HepG2 (cell line): ENCODE data around the gene EIF5B. TPM values are rescaled to one million over a fixed set of nuclear protein-coding genes. Genes with fewer than 3 reads are reported as not detected.
A peak's percentile ranks its signal among the peaks of the same experiment; 100 is the strongest.

Experiments
- ATRX ChIP-seq: sonication (generic); formaldehyde crosslinking; IDR thresholded peaks from 2 replicates; pipeline ENCODE4 v1.4.0; 2020; ENCODE audit warnings: missing genetic modification reagents, borderline replicate concordance
- CCAR2 ChIP-seq: fragments of 200-400 bp; formaldehyde crosslinking; optimal IDR thresholded peaks from 2 replicates; pipeline ENCODE3; 2018; ENCODE audit warnings: low read depth, mild to moderate bottlenecking, low read length, moderate library complexity
- CHCHD3 ChIP-seq: sonication (generic); formaldehyde crosslinking; IDR thresholded peaks from 2 replicates; pipeline ENCODE4 v1.8.0; 2022; ENCODE audit warnings: mild to moderate bottlenecking, missing genetic modification reagents, moderate library complexity
- MBD4 ChIP-seq: IDR thresholded peaks from 2 replicates; pipeline ENCODE4 v1.6.1; 2012; ENCODE audit warnings: low read length, inconsistent platforms, borderline replicate concordance
- NR2C2 ChIP-seq: sonication (generic); formaldehyde crosslinking; IDR thresholded peaks from 2 replicates; pipeline ENCODE4 v1.4.0; 2020; ENCODE audit warnings: missing genetic modification reagents, mild to moderate bottlenecking, moderate library complexity, borderline replicate concordance
- RFXANK ChIP-seq: IDR thresholded peaks from 2 replicates; pipeline ENCODE4 v1.6.1; 2016
- SNAI1 ChIP-seq: sonication (generic); formaldehyde crosslinking; IDR thresholded peaks from 2 replicates; pipeline ENCODE4 v1.5.0; 2020; ENCODE audit warnings: mild to moderate bottlenecking, missing genetic modification reagents, borderline replicate concordance
- SP140L ChIP-seq: sonication (generic); formaldehyde crosslinking; IDR thresholded peaks from 2 replicates; pipeline ENCODE4 v1.4.0; 2020; ENCODE audit warnings: missing genetic modification reagents, borderline replicate concordance
- TEAD2 ChIP-seq: sonication (generic); formaldehyde crosslinking; IDR thresholded peaks from 2 replicates; pipeline ENCODE4 v1.9.0; 2021; ENCODE audit warnings: missing genetic modification reagents
- YEATS4 ChIP-seq: sonication (generic); formaldehyde crosslinking; IDR thresholded peaks from 2 replicates; pipeline ENCODE4 v1.4.0; 2020; ENCODE audit warnings: missing genetic modification reagents, borderline replicate concordance
- ZBTB2 ChIP-seq: sonication (generic); formaldehyde crosslinking; IDR thresholded peaks from 2 replicates; pipeline ENCODE4 v1.8.0; 2022; ENCODE audit warnings: low read depth, missing genetic modification reagents
- ZFAT ChIP-seq: sonication (generic); formaldehyde crosslinking; conservative IDR thresholded peaks from 2 replicates; pipeline ENCODE4 v1.8.1; 2023; ENCODE audit warnings: missing genetic modification reagents, inconsistent platforms
- ZNF12 ChIP-seq: sonication (generic); formaldehyde crosslinking; IDR thresholded peaks from 2 replicates; pipeline ENCODE4 v1.5.0; 2020; ENCODE audit warnings: missing genetic modification reagents
- ZNF780A ChIP-seq: sonication (generic); formaldehyde crosslinking; IDR thresholded peaks from 2 replicates; pipeline ENCODE4 v1.8.0; 2022; ENCODE audit warnings: mild to moderate bottlenecking, missing genetic modification reagents, moderate library complexity
- ZNF800 ChIP-seq: sonication (generic); formaldehyde crosslinking; IDR thresholded peaks from 2 replicates; pipeline ENCODE4 v1.4.0; 2020; ENCODE audit warnings: missing genetic modification reagents
- polyA plus RNA-seq, 8 experiments: library from polyadenylated mRNA; depleted of rRNA in 3 of 8; stranded (reverse) in 7 of 8; unstranded in 1 of 8; fragments of >200 nt; fragmentation: Illumina TruSeq in 4 of 8; extraction: Trizol in 4 of 8; gene quantifications; 2 replicates each; pipeline versions ENCODE4 v1.2.1 to v1.2.3, GENCODE V29; 2011 to 2016; ENCODE audit warnings: low read depth in 4 of 8, missing spikeins in 1 of 8, mixed read lengths in 1 of 8; ENCODE audit not compliant: insufficient read depth in 1 of 8
- total RNA-seq, 5 experiments: library from RNA; depleted of rRNA; stranded (reverse); fragments of >200 nt; fragmentation: Illumina TruSeq; extraction: Trizol; gene quantifications; 2 replicates each; pipeline ENCODE4 v1.2.3, GENCODE V29; 2016; ENCODE audit warnings: low read depth in 1 of 5
- TF ChIP-seq, protein P1 (sequence below): sonication (generic); formaldehyde crosslinking; IDR thresholded peaks from 2 replicates; pipeline ENCODE4 v1.8.0; 2022; ENCODE audit warnings: mild to moderate bottlenecking, missing genetic modification reagents, moderate library complexity
- TF ChIP-seq, protein P2 (sequence below): sonication (generic); formaldehyde crosslinking; IDR thresholded peaks from 2 replicates; pipeline ENCODE4 v1.5.0; 2020; ENCODE audit warnings: missing genetic modification reagents, mild to moderate bottlenecking, borderline replicate concordance
- TF ChIP-seq, protein P3 (sequence below): sonication (generic); formaldehyde crosslinking; IDR thresholded peaks from 2 replicates; pipeline ENCODE4 v1.8.0; 2022; ENCODE audit warnings: mild to moderate bottlenecking, missing genetic modification reagents, borderline replicate concordance
- TF ChIP-seq, protein P4 (sequence below): sonication (generic); formaldehyde crosslinking; IDR thresholded peaks from 2 replicates; pipeline ENCODE4 v1.8.0; 2022; ENCODE audit warnings: missing genetic modification reagents, mild to moderate bottlenecking, moderate library complexity, borderline replicate concordance

EIF5B gene
- total and polyA plus RNA-seq, 2 of the 13 experiments (the other 11 are each of a cell fraction or from before 2014, with no cell fraction given), result 8.8 to 32.1 TPM

DNA sequence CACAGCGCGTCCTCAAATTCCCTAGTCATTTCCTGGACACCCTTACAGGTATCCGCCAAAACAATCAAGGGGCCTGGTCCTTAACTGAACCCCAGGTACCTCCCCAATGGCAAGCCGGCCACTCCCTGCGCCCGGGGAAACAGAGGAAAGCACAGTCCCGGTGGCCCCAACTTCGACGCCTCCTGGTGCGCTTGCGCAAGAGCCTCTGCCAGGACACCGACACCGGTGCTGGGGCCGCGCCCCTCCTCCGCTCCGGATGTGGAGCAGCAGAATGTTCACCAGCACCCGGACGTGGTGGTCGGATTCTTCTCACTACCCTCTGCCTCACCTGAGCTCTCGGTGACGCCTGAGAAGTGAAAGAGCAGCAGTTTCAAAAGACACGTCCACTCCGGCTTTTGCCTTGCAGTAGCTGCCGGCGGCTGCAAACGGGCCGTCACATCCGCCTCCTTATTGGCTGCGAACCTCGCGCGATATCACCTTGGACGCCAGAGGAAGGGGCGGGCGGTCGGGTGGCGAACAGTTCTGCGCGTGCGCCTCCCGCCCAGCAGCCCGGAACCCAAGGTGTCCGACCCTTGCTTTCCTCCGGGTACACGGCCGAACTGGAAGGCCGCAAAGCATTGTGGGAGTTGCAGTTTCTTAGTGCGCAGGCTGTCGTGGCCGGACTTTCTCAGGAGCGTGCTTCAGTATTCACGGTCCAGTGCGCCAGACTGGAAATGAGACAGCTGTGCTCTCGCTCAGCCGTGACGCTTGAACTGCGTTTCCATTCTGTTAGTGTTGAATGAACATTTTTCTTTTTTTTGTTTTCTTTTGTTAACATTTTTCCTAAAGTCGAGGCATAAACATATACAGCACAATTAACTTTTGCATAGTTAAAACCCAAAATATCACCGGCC lies 1.0 kb upstream of the EIF5B start, which contains the start of gene TXNDC9 (continued):
- TF ChIP-seq, protein P1, sequence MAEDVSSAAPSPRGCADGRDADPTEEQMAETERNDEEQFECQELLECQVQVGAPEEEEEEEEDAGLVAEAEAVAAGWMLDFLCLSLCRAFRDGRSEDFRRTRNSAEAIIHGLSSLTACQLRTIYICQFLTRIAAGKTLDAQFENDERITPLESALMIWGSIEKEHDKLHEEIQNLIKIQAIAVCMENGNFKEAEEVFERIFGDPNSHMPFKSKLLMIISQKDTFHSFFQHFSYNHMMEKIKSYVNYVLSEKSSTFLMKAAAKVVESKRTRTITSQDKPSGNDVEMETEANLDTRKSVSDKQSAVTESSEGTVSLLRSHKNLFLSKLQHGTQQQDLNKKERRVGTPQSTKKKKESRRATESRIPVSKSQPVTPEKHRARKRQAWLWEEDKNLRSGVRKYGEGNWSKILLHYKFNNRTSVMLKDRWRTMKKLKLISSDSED (CRISPR knock-in tag), result no peak
- TF ChIP-seq, protein P2, sequence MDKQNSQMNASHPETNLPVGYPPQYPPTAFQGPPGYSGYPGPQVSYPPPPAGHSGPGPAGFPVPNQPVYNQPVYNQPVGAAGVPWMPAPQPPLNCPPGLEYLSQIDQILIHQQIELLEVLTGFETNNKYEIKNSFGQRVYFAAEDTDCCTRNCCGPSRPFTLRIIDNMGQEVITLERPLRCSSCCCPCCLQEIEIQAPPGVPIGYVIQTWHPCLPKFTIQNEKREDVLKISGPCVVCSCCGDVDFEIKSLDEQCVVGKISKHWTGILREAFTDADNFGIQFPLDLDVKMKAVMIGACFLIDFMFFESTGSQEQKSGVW (CRISPR knock-in tag), result no peak
- peak; percentile 81 for TF ChIP-seq YEATS4 (CRISPR knock-in tag)
- peak; percentile 87; the same call in 1 of the 2 replicates for TF ChIP-seq ZNF800
- TF ChIP-seq ATRX (CRISPR knock-in tag), result no peak; the same call in 1 of the 2 replicates
- no peak for TF ChIP-seq CHCHD3
- no peak; the same call in none of the 2 replicates for TF ChIP-seq ZNF12
- no peak for TF ChIP-seq MBD4
- TF ChIP-seq CCAR2, result no peak
- TF ChIP-seq, protein P3, sequence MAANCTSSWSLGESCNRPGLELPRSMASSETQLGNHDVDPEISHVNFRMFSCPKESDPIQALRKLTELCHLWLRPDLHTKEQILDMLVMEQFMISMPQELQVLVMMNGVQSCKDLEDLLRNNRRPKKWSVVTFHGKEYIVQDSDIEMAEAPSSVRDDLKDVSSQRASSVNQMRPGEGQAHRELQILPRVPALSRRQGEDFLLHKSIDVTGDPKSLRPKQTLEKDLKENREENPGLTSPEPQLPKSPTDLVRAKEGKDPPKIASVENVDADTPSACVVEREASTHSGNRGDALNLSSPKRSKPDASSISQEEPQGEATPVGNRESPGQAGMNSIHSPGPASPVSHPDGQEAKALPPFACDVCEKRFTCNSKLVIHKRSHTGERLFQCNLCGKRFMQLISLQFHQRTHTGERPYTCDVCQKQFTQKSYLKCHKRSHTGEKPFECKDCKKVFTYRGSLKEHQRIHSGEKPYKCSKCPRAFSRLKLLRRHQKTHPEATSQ, result peak; percentile 21; the same call in 1 of the 2 replicates
- TF ChIP-seq RFXANK (CRISPR knock-in tag), result peak; percentile 87
- TF ChIP-seq, protein P4, sequence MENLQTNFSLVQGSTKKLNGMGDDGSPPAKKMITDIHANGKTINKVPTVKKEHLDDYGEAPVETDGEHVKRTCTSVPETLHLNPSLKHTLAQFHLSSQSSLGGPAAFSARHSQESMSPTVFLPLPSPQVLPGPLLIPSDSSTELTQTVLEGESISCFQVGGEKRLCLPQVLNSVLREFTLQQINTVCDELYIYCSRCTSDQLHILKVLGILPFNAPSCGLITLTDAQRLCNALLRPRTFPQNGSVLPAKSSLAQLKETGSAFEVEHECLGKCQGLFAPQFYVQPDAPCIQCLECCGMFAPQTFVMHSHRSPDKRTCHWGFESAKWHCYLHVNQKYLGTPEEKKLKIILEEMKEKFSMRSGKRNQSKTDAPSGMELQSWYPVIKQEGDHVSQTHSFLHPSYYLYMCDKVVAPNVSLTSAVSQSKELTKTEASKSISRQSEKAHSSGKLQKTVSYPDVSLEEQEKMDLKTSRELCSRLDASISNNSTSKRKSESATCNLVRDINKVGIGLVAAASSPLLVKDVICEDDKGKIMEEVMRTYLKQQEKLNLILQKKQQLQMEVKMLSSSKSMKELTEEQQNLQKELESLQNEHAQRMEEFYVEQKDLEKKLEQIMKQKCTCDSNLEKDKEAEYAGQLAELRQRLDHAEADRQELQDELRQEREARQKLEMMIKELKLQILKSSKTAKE (CRISPR knock-in tag), result no peak
- TF ChIP-seq ZFAT (CRISPR knock-in tag), result no peak
- TF ChIP-seq ZBTB2, result peak; percentile 74; the same call in 1 of the 2 replicates
- TF ChIP-seq SP140L (CRISPR knock-in tag), result no peak
- no peak for TF ChIP-seq SNAI1
- peak; percentile 94 for TF ChIP-seq NR2C2 (CRISPR knock-in tag)
- TF ChIP-seq ZNF780A (CRISPR knock-in tag), result no peak
- TF ChIP-seq TEAD2 (CRISPR knock-in tag), result no peak
